Mesendoderm (in vitro differentiated cells): Measurements from ENCODE around the gene GLP1R.
A peak's percentile ranks its signal among the peaks of the same experiment; 100 is the strongest.

Experiments used
- DNase-seq: peaks from one replicate; pipeline ENCODE4 v3.0.0; 2013
- H2AK5ac ChIP-seq: 2 replicates; pipeline ENCODE4 v1.6.1; 2013; ENCODE audit warnings: low read length, inconsistent platforms
- H2BK120ac ChIP-seq: 2 replicates; pipeline ENCODE4 v1.6.1; 2013; ENCODE audit warnings: low read depth, mild to moderate bottlenecking, low read length, moderate library complexity, mixed read lengths
- H2BK15ac ChIP-seq: replicated peaks from 2 replicates; pipeline ENCODE4 v1.6.1; 2013; ENCODE audit warnings: low read depth, mild to moderate bottlenecking, moderate library complexity
- H2BK5ac ChIP-seq: 2 replicates; pipeline ENCODE4 v1.6.1; 2013; ENCODE audit warnings: low read length, inconsistent platforms
- H3K18ac ChIP-seq: 2 replicates; pipeline ENCODE4 v1.6.1; 2013; ENCODE audit warnings: mild to moderate bottlenecking, low read length, mixed read lengths
- H3K23ac ChIP-seq: one replicate; pipeline ENCODE4 v1.6.1; 2013; ENCODE audit warnings: low read length
- H3K27ac ChIP-seq: 2 replicates; pipeline ENCODE4 v1.5.1; 2013; ENCODE audit warnings: low read depth, mild to moderate bottlenecking, inconsistent platforms, low read length, moderate library complexity
- H3K27me3 ChIP-seq: 2 replicates; pipeline ENCODE4 v1.6.1; 2013; ENCODE audit warnings: low read length, control low read depth, mild to moderate bottlenecking, inconsistent platforms; ENCODE audit not compliant: insufficient read depth, poor library complexity
- H3K36me3 ChIP-seq: 2 replicates; pipeline ENCODE4 v1.6.1; 2013; ENCODE audit warnings: low read length, inconsistent platforms; ENCODE audit not compliant: control insufficient read depth, insufficient read depth
- H3K4ac ChIP-seq: one replicate; pipeline ENCODE4 v1.6.1; 2013; ENCODE audit warnings: low read depth, mild to moderate bottlenecking, low read length, moderate library complexity
- H3K4me1 ChIP-seq: 2 replicates; pipeline ENCODE4 v1.6.1; 2013; ENCODE audit warnings: low read depth, low read length, inconsistent platforms; ENCODE audit not compliant: control insufficient read depth
- H3K4me2 ChIP-seq: 2 replicates; pipeline ENCODE4 v1.6.1; 2013; ENCODE audit warnings: low read length
- H3K4me3 ChIP-seq: 2 replicates; pipeline ENCODE4 v1.5.1; 2013; ENCODE audit warnings: mild to moderate bottlenecking, low read length
- H3K56ac ChIP-seq: one replicate; pipeline ENCODE4 v1.6.1; 2013; ENCODE audit warnings: low read length
- H3K79me1 ChIP-seq: 2 replicates; pipeline ENCODE4 v1.6.1; 2013; ENCODE audit warnings: low read length, inconsistent platforms
- H3K79me2 ChIP-seq: 2 replicates; pipeline ENCODE4 v1.6.1; 2013; ENCODE audit warnings: mild to moderate bottlenecking, low read length; ENCODE audit not compliant: control insufficient read depth, insufficient read depth
- H3K9ac ChIP-seq: 2 replicates; pipeline ENCODE4 v1.6.1; 2013; ENCODE audit warnings: low read length, inconsistent platforms
- H4K5ac ChIP-seq: one replicate; pipeline ENCODE4 v1.6.1; 2013; ENCODE audit warnings: low read length
- H4K8ac ChIP-seq: one replicate; pipeline ENCODE4 v1.6.1; 2013; ENCODE audit warnings: low read depth, mild to moderate bottlenecking, control low read depth, low read length, moderate library complexity
- WGBS: extraction: QIAGEN DNeasy Blood & Tissue Kit; methylation state at CpG from one replicate; pipeline ENCODE4 v1.1.7; 2013; ENCODE audit warnings: low lambda C conversion rate, missing lambda C conversion rate; ENCODE audit not compliant: insufficient coverage; ENCODE audit errors: extremely low coverage; 5-methylcytosine and 5-hydroxymethylcytosine counted together

Gene GLP1R

GRCh38 chr6:39088331-39088730 lies 39.8 kb downstream of the GLP1R start:
- H3K79me2 ChIP-seq = no peaks in the 10 kb centered on the region
- H3K4me3 ChIP-seq = no peak overlapping the region
- no peak overlapping the region for H4K5ac ChIP-seq
- no peak overlapping the region for H2AK5ac ChIP-seq
- H3K9ac ChIP-seq = no peak overlapping the region
- H2BK120ac ChIP-seq = no peak overlapping the region
- no peak overlapping the region for H3K4me2 ChIP-seq
- no peak overlapping the region for H2BK5ac ChIP-seq
- no peak overlapping the region for H2BK15ac ChIP-seq
- no CpG with 5 or more reads among the region's 4 CpGs for WGBS
- no peak overlapping the region for H3K4ac ChIP-seq
- H3K79me1 ChIP-seq = no peaks in the 10 kb centered on the region
- DNase-seq = peak; percentile 92
- no peak overlapping the region for H3K18ac ChIP-seq
- H3K4me1 ChIP-seq = peaks cover 3% of the 10 kb centered on the region
- H3K23ac ChIP-seq = no peak overlapping the region
- no peak overlapping the region for H4K8ac ChIP-seq
- no peaks in the 10 kb centered on the region for H3K27me3 ChIP-seq
- H3K36me3 ChIP-seq = no peaks in the 10 kb centered on the region
- no peak overlapping the region for H3K27ac ChIP-seq
- no peak overlapping the region for H3K56ac ChIP-seq

GRCh38 chr6:39090036-39090435 lies 41.5 kb downstream of the GLP1R start:
- Histone ChIP-seq H3K4me1 (peaks cover 3% of the 10 kb centered on the region), H3K27ac (no peak overlapping the region), H3K9ac (no peak overlapping the region), H2BK15ac (no peak overlapping the region), H3K79me1 (no peaks in the 10 kb centered on the region), H3K18ac (no peak overlapping the region), H3K4ac (no peak overlapping the region), H2BK120ac (no peak overlapping the region), H3K27me3 (no peaks in the 10 kb centered on the region), H2AK5ac (no peak overlapping the region), H4K8ac (no peak overlapping the region), H2BK5ac (no peak overlapping the region), H3K56ac (no peak overlapping the region), H3K4me2 (no peak overlapping the region), H3K23ac (no peak overlapping the region), H4K5ac (no peak overlapping the region), H3K4me3 (no peak overlapping the region), H3K36me3 (no peaks in the 10 kb centered on the region), H3K79me2 (no peaks in the 10 kb centered on the region)
- no CpG with 5 or more reads among the region's 4 CpGs for WGBS
- DNase-seq = no peak

- peaks cover 3% of the 10 kb centered on the region for H3K4me1 ChIP-seq
- H3K18ac ChIP-seq = no peak overlapping the region
- H2AK5ac ChIP-seq = no peak overlapping the region
- no peak overlapping the region for H4K8ac ChIP-seq
- H3K23ac ChIP-seq = no peak overlapping the region
- no peak overlapping the region for H3K4me2 ChIP-seq
- no CpG with 5 or more reads among the region's 7 CpGs for WGBS
- no peak overlapping the region for H3K4me3 ChIP-seq
- no peak overlapping the region for H2BK15ac ChIP-seq
- no peak overlapping the region for H2BK120ac ChIP-seq
- no peak overlapping the region for H4K5ac ChIP-seq
- H3K79me2 ChIP-seq = no peaks in the 10 kb centered on the region
- no peak overlapping the region for H2BK5ac ChIP-seq
- H3K9ac ChIP-seq = no peak overlapping the region
- no peaks in the 10 kb centered on the region for H3K27me3 ChIP-seq
- no peaks in the 10 kb centered on the region for H3K36me3 ChIP-seq
- no peak overlapping the region for H3K56ac ChIP-seq
- DNase-seq = no peak
- H3K27ac ChIP-seq = no peak overlapping the region
- H3K79me1 ChIP-seq = no peaks in the 10 kb centered on the region
- H3K4ac ChIP-seq = no peak overlapping the region
These were observed 42.6 kb downstream of the GLP1R start for GRCh38 chr6:39091220-39091619.

- no peak overlapping the region for H3K27ac ChIP-seq
- no peak overlapping the region for H4K8ac ChIP-seq
- no CpG with 5 or more reads among the region's 1 CpG for WGBS
- no peaks in the 10 kb centered on the region for H3K79me2 ChIP-seq
- peaks cover 3% of the 10 kb centered on the region for H3K4me1 ChIP-seq
- H4K5ac ChIP-seq = no peak overlapping the region
- no peak overlapping the region for H3K4me3 ChIP-seq
- no peaks in the 10 kb centered on the region for H3K36me3 ChIP-seq
- H3K79me1 ChIP-seq = no peaks in the 10 kb centered on the region
- no peak overlapping the region for H3K56ac ChIP-seq
- H3K9ac ChIP-seq = no peak overlapping the region
- no peak overlapping the region for H2BK5ac ChIP-seq
- no peak overlapping the region for H3K4me2 ChIP-seq
- H2AK5ac ChIP-seq = no peak overlapping the region
- H2BK15ac ChIP-seq = no peak overlapping the region
- H3K27me3 ChIP-seq = no peaks in the 10 kb centered on the region
- H3K23ac ChIP-seq = no peak overlapping the region
- no peak overlapping the region for H2BK120ac ChIP-seq
- no peak overlapping the region for H3K4ac ChIP-seq
- peak; percentile 86 for DNase-seq
- no peak overlapping the region for H3K18ac ChIP-seq
These were observed 43.5 kb downstream of the GLP1R start for GRCh38 chr6:39092124-39092523.

GRCh38 chr6:39093149-39093708 lies 44.6 kb downstream of the GLP1R start:
- Histone ChIP-seq H3K9ac (no peak overlapping the region), H2BK5ac (no peak overlapping the region), H2AK5ac (no peak overlapping the region), H4K5ac (no peak overlapping the region), H3K56ac (no peak overlapping the region), H3K36me3 (no peaks in the 10 kb centered on the region), H3K4me1 (peaks cover 3% of the 10 kb centered on the region), H3K79me1 (no peaks in the 10 kb centered on the region), H3K4me3 (no peak overlapping the region), H3K18ac (no peak overlapping the region), H2BK15ac (no peak overlapping the region), H3K27me3 (no peaks in the 10 kb centered on the region), H3K27ac (no peak overlapping the region), H2BK120ac (no peak overlapping the region), H3K79me2 (no peaks in the 10 kb centered on the region), H4K8ac (no peak overlapping the region), H3K23ac (no peak overlapping the region), H3K4ac (no peak overlapping the region), H3K4me2 (no peak overlapping the region)
- no CpG with 5 or more reads among the region's 4 CpGs for WGBS
- no peak for DNase-seq

GRCh38 chr6:39095578-39095977 lies 47.0 kb downstream of the GLP1R start:
- Histone ChIP-seq H2BK120ac (no peak overlapping the region), H3K4ac (no peak overlapping the region), H4K8ac (no peak overlapping the region)

More at GRCh38 chr6:39095578-39095977, 47.0 kb downstream of the GLP1R start:
- no peaks in the 10 kb centered on the region for H3K79me1 ChIP-seq
- no peak overlapping the region for H2BK5ac ChIP-seq
- H3K4me3 ChIP-seq = no peak overlapping the region
- no peaks in the 10 kb centered on the region for H3K4me1 ChIP-seq
- no peak overlapping the region for H3K27ac ChIP-seq
- no peak overlapping the region for H3K9ac ChIP-seq
- no peak overlapping the region for H3K18ac ChIP-seq
- no peak overlapping the region for H3K56ac ChIP-seq
- no peak overlapping the region for H3K4me2 ChIP-seq
- H2BK15ac ChIP-seq = no peak overlapping the region
- DNase-seq = no peak
- H3K27me3 ChIP-seq = no peaks in the 10 kb centered on the region
- no peaks in the 10 kb centered on the region for H3K79me2 ChIP-seq
- H4K5ac ChIP-seq = no peak overlapping the region
- H2AK5ac ChIP-seq = no peak overlapping the region
- H3K36me3 ChIP-seq = no peaks in the 10 kb centered on the region
- H3K23ac ChIP-seq = no peak overlapping the region
